Liver (tissue), 9 donors: ENCODE measurements around the gene TM9SF3. TPM values are rescaled to one million over a fixed set of nuclear protein-coding genes. Genes with fewer than 3 reads are reported as not detected.

Source experiments
- DNase-seq: peaks from one replicate; pipeline ENCODE4 v3.0.0-alpha.2; 2017; ENCODE audit warnings: low spot score
- H3K27ac ChIP-seq, 2 donors: one replicate each; pipeline ENCODE4 v1.7.0; 2013; ENCODE audit warnings: inconsistent platforms in 2 of 2, low read length in 2 of 2, control low read depth in 1 of 2, low read depth in 1 of 2, mild to moderate bottlenecking in 1 of 2
- H3K27me3 ChIP-seq, 4 donors: one replicate each; pipeline versions ENCODE4 v1.6.1 to v1.7.0; 2013; ENCODE audit warnings: low read length in 3 of 4, inconsistent platforms in 1 of 4, mild to moderate bottlenecking in 1 of 4, moderate library complexity in 1 of 4; ENCODE audit not compliant: control insufficient read depth in 4 of 4, insufficient read depth in 4 of 4
- H3K36me3 ChIP-seq, 4 donors: one replicate each; pipeline versions ENCODE4 v1.6.1 to v1.7.0; 2013; ENCODE audit warnings: low read length in 3 of 4, mild to moderate bottlenecking in 3 of 4, low read depth in 1 of 4, moderate library complexity in 1 of 4; ENCODE audit not compliant: control insufficient read depth in 4 of 4, insufficient read depth in 3 of 4
- H3K4me1 ChIP-seq, 4 donors: one replicate each; pipeline versions ENCODE4 v1.6.1 to v1.7.0; 2013; ENCODE audit warnings: low read length in 3 of 4, mild to moderate bottlenecking in 3 of 4, moderate library complexity in 1 of 4; ENCODE audit not compliant: control insufficient read depth in 4 of 4, insufficient read depth in 4 of 4
- H3K4me3 ChIP-seq, 3 donors: one replicate each; pipeline versions ENCODE4 v1.6.1 to v1.7.0; 2013; ENCODE audit warnings: low read length in 3 of 3, control low read depth in 1 of 3, low read depth in 1 of 3, mild to moderate bottlenecking in 1 of 3
- H3K9ac ChIP-seq, 2 donors: one replicate each; pipeline ENCODE4 v1.7.0; 2013; ENCODE audit warnings: low read length in 2 of 2, mild to moderate bottlenecking in 2 of 2, moderate library complexity in 2 of 2, control low read depth in 1 of 2, low read depth in 1 of 2
- H3K9me3 ChIP-seq, 4 donors: one replicate each; pipeline versions ENCODE4 v1.6.1 to v1.7.0; 2013; ENCODE audit warnings: low read length in 3 of 4; ENCODE audit not compliant: control insufficient read depth in 4 of 4
- ATF3 ChIP-seq: IDR thresholded peaks from 2 replicates; pipeline ENCODE4 v1.6.1; 2016; ENCODE audit warnings: antibody characterized with exemption
- CTCF ChIP-seq: fragments of 150-350 bp; IDR thresholded peaks from 2 replicates; pipeline ENCODE4 v1.5.1; 2017; ENCODE audit warnings: improper control_type of control experiment, low read depth, low read length; ENCODE audit not compliant: missing input control
- EGR1 ChIP-seq, 2 donors: IDR thresholded peaks; 2 replicates each; pipeline ENCODE4 v1.6.1; 2016 to 2018; ENCODE audit warnings: antibody characterized with exemption in 2 of 2, low read depth in 2 of 2
- FOXA1 ChIP-seq: IDR thresholded peaks from 2 replicates; pipeline ENCODE4 v1.6.1; 2016; ENCODE audit warnings: antibody characterized with exemption
- GABPA ChIP-seq, 2 donors: IDR thresholded peaks in 1 of 2; conservative IDR thresholded peaks in 1 of 2; 2 replicates each; pipeline ENCODE4 v1.6.1; 2016; ENCODE audit warnings: antibody characterized with exemption in 2 of 2, mild to moderate bottlenecking in 1 of 2, moderate library complexity in 1 of 2
- HNF4A ChIP-seq, 2 donors: conservative IDR thresholded peaks; 2 replicates each; pipeline ENCODE4 v1.6.1; 2016; ENCODE audit warnings: antibody characterized with exemption in 2 of 2, mild to moderate bottlenecking in 2 of 2
- HNF4G ChIP-seq: IDR thresholded peaks from 2 replicates; pipeline ENCODE4 v1.6.1; 2016; ENCODE audit warnings: antibody characterized with exemption
- JUND ChIP-seq, 2 donors: IDR thresholded peaks; 2 replicates each; pipeline ENCODE4 v1.6.1; 2016; ENCODE audit warnings: antibody characterized with exemption in 2 of 2
- MAX ChIP-seq: IDR thresholded peaks from 2 replicates; pipeline ENCODE4 v1.6.1; 2016; ENCODE audit warnings: antibody characterized with exemption
- NR2F2 ChIP-seq: IDR thresholded peaks from 2 replicates; pipeline ENCODE4 v1.6.1; 2016; ENCODE audit warnings: antibody characterized with exemption
- RAD21 ChIP-seq, 2 donors: IDR thresholded peaks; 2 replicates each; pipeline ENCODE4 v1.6.1; 2016; ENCODE audit warnings: antibody characterized with exemption in 2 of 2, mild to moderate bottlenecking in 2 of 2
- REST ChIP-seq: IDR thresholded peaks from 2 replicates; pipeline ENCODE4 v1.6.1; 2016; ENCODE audit warnings: antibody characterized with exemption, mild to moderate bottlenecking
- RXRA ChIP-seq, 2 donors: IDR thresholded peaks; 2 replicates each; pipeline ENCODE4 v1.6.1; 2017 to 2018; ENCODE audit warnings: antibody characterized with exemption in 2 of 2, mild to moderate bottlenecking in 1 of 2
- SP1 ChIP-seq: IDR thresholded peaks from 2 replicates; pipeline ENCODE4 v1.6.1; 2018; ENCODE audit warnings: antibody characterized with exemption, mild to moderate bottlenecking
- TAF1 ChIP-seq: conservative IDR thresholded peaks from 2 replicates; pipeline ENCODE4 v1.6.1; 2016; ENCODE audit warnings: antibody characterized with exemption, mild to moderate bottlenecking
- YY1 ChIP-seq: IDR thresholded peaks from 2 replicates; pipeline ENCODE4 v1.6.1; 2016; ENCODE audit warnings: antibody characterized with exemption, mild to moderate bottlenecking
- ZBTB33 ChIP-seq: IDR thresholded peaks from 2 replicates; pipeline ENCODE4 v1.6.1; 2016; ENCODE audit warnings: antibody characterized with exemption
- WGBS: extraction: QIAGEN DNeasy Blood & Tissue Kit; methylation state at CpG from one replicate; pipeline ENCODE4 v1.1.7; 2013; 5-methylcytosine and 5-hydroxymethylcytosine counted together
- polyA plus RNA-seq, 2 donors: library from polyadenylated mRNA; stranded (reverse) in 1 of 2; unstranded in 1 of 2; fragments of 200-250 nt in 1 of 2; fragments of >200 nt in 1 of 2; fragmentation: Nextera tagmentation in 1 of 2; extraction: Ambion mirVana in 1 of 2; gene quantifications; one replicate each; pipeline versions ENCODE4 v1.2.1 to v1.2.3, GENCODE V29; 2013 to 2015
- total RNA-seq, 2 donors: library from RNA; depleted of rRNA; stranded (reverse); fragments of >200 nt; gene quantifications; one replicate each; pipeline ENCODE4 v1.2.3, GENCODE V29; 2014
- donor health status: healthy.
- donor health status: healthy.
- donor health status: healthy.
- donor health status: healthy.
- donor health status: healthy.

TM9SF3 gene
- total and polyA plus RNA-seq, 4 donors: 20.5 to 115 (median 55.4) TPM

GRCh38 chr10:96494694-96495093 lies 92.1 kb downstream of the TM9SF3 start:
- no peaks in the 10 kb centered on the region for H3K36me3 ChIP-seq
- H3K27me3 ChIP-seq: no peaks in the 10 kb centered on the region
- H3K4me3 ChIP-seq: no peak overlapping the region
- WGBS: 89% methylated on average over 4 of the region's 4 CpGs
- H3K4me1 ChIP-seq: no peaks in the 10 kb centered on the region
- H3K27ac ChIP-seq: no peak overlapping the region
- no peak overlapping the region for H3K9ac ChIP-seq
- DNase-seq: no peak
- TF ChIP-seq CTCF: no peak
- no peak for TF ChIP-seq NR2F2
- TF ChIP-seq ATF3: no peak
- TF ChIP-seq TAF1: no peak
- TF ChIP-seq REST: no peak
- no peak for TF ChIP-seq RXRA (IDR thresholded peaks at IDR 0.05)
- no peak for TF ChIP-seq GABPA (IDR thresholded peaks at IDR 0.05 in 1 of 2, conservative IDR thresholded peaks at IDR 0.05 in 1 of 2)
- TF ChIP-seq MAX: no peak
- TF ChIP-seq ZBTB33: no peak
- TF ChIP-seq HNF4G: no peak
- TF ChIP-seq RAD21 (IDR thresholded peaks at IDR 0.05): no peak
- no peak for TF ChIP-seq EGR1 (IDR thresholded peaks at IDR 0.05; ENCODE audit: low read depth in 2 of 2)
- TF ChIP-seq SP1: no peak
- no peak for TF ChIP-seq HNF4A (conservative IDR thresholded peaks at IDR 0.05)
- no peak for TF ChIP-seq JUND (IDR thresholded peaks at IDR 0.05)
- no peak for TF ChIP-seq FOXA1
- TF ChIP-seq YY1: no peak
- H3K9me3 ChIP-seq: no peaks in the 10 kb centered on the region
